Lower leg skin (tissue), 4 donors: Measurements from ENCODE around the gene MASP2. TPM values are rescaled to one million over a fixed set of nuclear protein-coding genes. Genes with fewer than 3 reads are reported as not detected.

Experiments
- DNase-seq, 2 donors: peaks; one replicate each; pipeline ENCODE4 v3.0.0-alpha.2; 2019; ENCODE audit warnings: low spot score in 2 of 2
- H3K4me3 ChIP-seq: fragments of 200-600 bp; sonication (generic); 2 replicates; pipeline ENCODE4 v1.5.1; 2017; ENCODE audit warnings: mild to moderate bottlenecking, low read depth; ENCODE audit not compliant: poor library complexity, severe bottlenecking
- CTCF ChIP-seq, 3 donors: fragments of 450-650 bp; IDR thresholded peaks; one replicate each; pipeline ENCODE4 v1.5.1; 2016; ENCODE audit warnings: antibody characterized with exemption in 3 of 3, mild to moderate bottlenecking in 3 of 3, moderate library complexity in 2 of 3
- POLR2A ChIP-seq, 2 donors: fragments of 450-650 bp; IDR thresholded peaks; one replicate each; pipeline ENCODE4 v1.6.1; 2016 to 2017; ENCODE audit warnings: antibody characterized with exemption in 2 of 2, mild to moderate bottlenecking in 1 of 2, moderate library complexity in 1 of 2
- WGBS, 2 donors: methylation state at CpG; one replicate each; pipeline ENCODE4 v1.1.5; 2018; 5-methylcytosine and 5-hydroxymethylcytosine counted together
- intact Hi-C: fragments of 100-400 bp; cut with DNase I; formaldehyde crosslinking; loops from one replicate; pipeline ENCODE4 v1.15.0; 2023; ENCODE audit warnings: low total_unique reads
- total RNA-seq, 4 donors: library from RNA; depleted of rRNA; stranded (reverse); fragments of >200 nt; gene quantifications; one replicate each; pipeline ENCODE4 v1.1.0, GENCODE V29; 2016

MASP2 gene
- total RNA-seq, 4 donors from 2014 or later, result not detected

GRCh38 chr1:11058026-11058425 lies 11.0 kb upstream of the MASP2 start:
- no peak overlapping the region for H3K4me3 ChIP-seq
- DNase-seq, result no peak
- WGBS, 2 donors, result 92% methylated on average over 14 of the region's 14 CpGs
- TF ChIP-seq POLR2A (IDR thresholded peaks at IDR 0.05), result no peak
- TF ChIP-seq CTCF (IDR thresholded peaks at IDR 0.05), result no peak
- intact Hi-C loops, result no loop called here

- H3K4me3 ChIP-seq, result no peak overlapping the region
- 93 to 97% methylated on average over 8 of the region's 8 CpGs for WGBS, 2 donors
- DNase-seq, result no peak
- TF ChIP-seq POLR2A (IDR thresholded peaks at IDR 0.05) (no peak), CTCF (IDR thresholded peaks at IDR 0.05) (no peak)
- intact Hi-C loops, result no loop called here
Observed at GRCh38 chr1:11057477-11057876, 10.4 kb upstream of the MASP2 start.

- DNase-seq, result no peak
- WGBS, 2 donors, result 84 to 89% methylated on average over 7 of the region's 7 CpGs
- intact Hi-C loops, result no loop called here
- TF ChIP-seq POLR2A (IDR thresholded peaks at IDR 0.05), result no peak
- no peak for TF ChIP-seq CTCF (IDR thresholded peaks at IDR 0.05)
- H3K4me3 ChIP-seq, result no peak overlapping the region
Observed at GRCh38 chr1:11056504-11056903, 9.5 kb upstream of the MASP2 start.

- intact Hi-C loops, result no loop called here
- no peak for TF ChIP-seq POLR2A (IDR thresholded peaks at IDR 0.05)
- WGBS, 2 donors, result 81 to 89% methylated on average over 9 to 12 of the region's 12 CpGs
- no peak overlapping the region for H3K4me3 ChIP-seq
- DNase-seq, result no peak
Observed at GRCh38 chr1:11055676-11056075, 8.6 kb upstream of the MASP2 start.

- no peak for DNase-seq
- TF ChIP-seq CTCF (IDR thresholded peaks at IDR 0.05) (no peak), POLR2A (IDR thresholded peaks at IDR 0.05) (no peak)
- H3K4me3 ChIP-seq, result no peak overlapping the region
- intact Hi-C loops, result no loop called here
- 84 to 86% methylated on average over 20 to 22 of the region's 22 CpGs for WGBS, 2 donors
Observed at GRCh38 chr1:11054666-11055065, 7.6 kb upstream of the MASP2 start.

- TF ChIP-seq POLR2A (IDR thresholded peaks at IDR 0.05), result no peak
- no peak for TF ChIP-seq CTCF (IDR thresholded peaks at IDR 0.05)
- intact Hi-C loops, result no loop called here
- no peak overlapping the region for H3K4me3 ChIP-seq
- 87 to 94% methylated on average over 2 to 7 of the region's 7 CpGs for WGBS, 2 donors
- DNase-seq, result no peak
Observed at GRCh38 chr1:11054181-11054580, 7.1 kb upstream of the MASP2 start.
